ENCODE measurements around the gene KYAT1. TPM values are rescaled to one million over a fixed set of nuclear protein-coding genes. Genes with fewer than 3 reads are reported as not detected.

Gene KYAT1
- total and polyA plus RNA-seq, 2 of the 8 experiments (the other 6 are each of a cell fraction or from before 2014, with no cell fraction given) = 30.4 to 42.2 TPM

DNA sequence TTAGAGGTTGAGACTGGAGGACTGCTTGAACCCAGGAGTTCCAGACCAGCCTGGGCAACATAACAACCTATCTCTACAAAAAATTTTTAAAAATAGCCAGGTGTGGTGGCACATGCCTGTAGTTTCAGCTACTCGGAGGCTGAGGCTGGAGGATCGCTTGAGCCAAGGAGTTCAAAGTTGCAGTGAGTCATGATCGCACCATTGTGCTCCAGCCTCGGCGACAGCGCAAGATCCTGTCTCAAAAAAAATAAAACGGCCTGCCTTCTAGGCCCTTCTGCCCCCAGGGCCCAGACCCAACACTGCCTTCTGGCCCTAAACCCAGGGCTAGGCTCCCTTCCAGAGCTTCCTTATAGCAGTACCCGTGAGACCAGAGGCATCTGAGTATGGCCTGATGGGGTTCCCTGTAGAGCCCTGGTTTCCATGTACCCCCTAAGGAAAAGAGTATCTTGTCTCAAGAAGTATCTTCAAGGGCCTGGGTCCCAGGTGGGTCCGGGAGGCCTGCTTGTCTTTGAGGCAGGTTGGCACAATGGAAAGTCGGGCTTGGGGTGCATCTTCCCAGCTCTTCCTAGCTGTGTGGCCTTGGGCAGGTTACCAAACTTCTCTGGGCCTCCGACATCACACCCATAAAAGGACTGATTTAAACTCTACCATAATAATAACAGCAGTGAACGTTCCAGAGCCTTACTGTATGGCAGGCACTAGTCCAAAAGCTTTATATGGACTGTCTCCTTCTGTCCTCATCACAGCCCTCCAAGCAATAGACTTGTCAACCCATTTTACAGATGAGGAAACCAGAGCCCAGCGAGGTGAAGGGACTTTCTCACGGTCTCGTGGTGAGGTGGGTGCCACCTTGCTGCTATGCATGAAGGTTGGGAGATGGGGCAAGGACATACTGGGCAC lies 9.8 kb upstream of the KYAT1 start (continued):
- TF ChIP-seq SRF (IDR thresholded peaks at IDR 0.05; ENCODE audit: low read depth, low read length) = no peak
- TF ChIP-seq KDM4A (IDR thresholded peaks at IDR 0.05; ENCODE audit: low read depth, low read length, severe bottlenecking) = no peak
- no peak for TF ChIP-seq TAF1 (IDR thresholded peaks at IDR 0.05; ENCODE audit: low read depth, low read length)
- TF ChIP-seq CBX8 (IDR thresholded peaks at IDR 0.05; ENCODE audit: borderline replicate concordance, low read depth, low read length) = no peak
- TF ChIP-seq EP300 (IDR thresholded peaks at IDR 0.05; ENCODE audit: borderline replicate concordance in 1 of 2, low read depth in 2 of 2, low read length in 2 of 2) = no peak
- no peak for TF ChIP-seq GTF2F1 (IDR thresholded peaks at IDR 0.05; ENCODE audit: borderline replicate concordance, low read depth, low read length)
- no peak for TF ChIP-seq RFX5 (IDR thresholded peaks at IDR 0.05; ENCODE audit: borderline replicate concordance, low read depth, low read length)

Data from H1 (cell line).